Thoracic aorta (tissue), 2 donors: ENCODE data around the gene C6orf118. TPM values are rescaled to one million over a fixed set of nuclear protein-coding genes. Genes with fewer than 3 reads are reported as not detected.

Experiments
- ATAC-seq: fragments of 150-250 bp; one replicate; pipeline ENCODE4 v1.8.0; 2017; ENCODE audit warnings: low read depth; ENCODE audit not compliant: insufficient number of reproducible peaks, low FRiP score
- DNase-seq: peaks from one replicate; pipeline ENCODE4 v3.0.0-alpha.2; 2020; ENCODE audit warnings: low spot score
- H3K27ac ChIP-seq, 2 donors: fragments of 200-600 bp; sonication (generic); 1 replicate in 1 of 2; 2 replicates in 1 of 2; pipeline ENCODE4 v1.5.1; 2016; ENCODE audit warnings: mild to moderate bottlenecking in 2 of 2, moderate library complexity in 2 of 2
- H3K27me3 ChIP-seq: fragments of 200-600 bp; sonication (generic); replicated peaks from 2 replicates; pipeline ENCODE4 v1.6.0; 2016; ENCODE audit warnings: mild to moderate bottlenecking; ENCODE audit not compliant: insufficient read depth
- H3K36me3 ChIP-seq: fragments of 200-600 bp; sonication (generic); one replicate; pipeline ENCODE4 v1.5.1; 2016
- H3K4me1 ChIP-seq, 2 donors: fragments of 200-600 bp; sonication (generic); 1 replicate in 1 of 2; 2 replicates in 1 of 2; pipeline versions ENCODE4 v1.5.1 to v1.6.0; 2016; ENCODE audit warnings: low read depth in 2 of 2, mild to moderate bottlenecking in 1 of 2; ENCODE audit not compliant: control insufficient read depth in 1 of 2
- H3K4me3 ChIP-seq: fragments of 200-600 bp; sonication (generic); 2 replicates; pipeline ENCODE4 v1.5.1; 2016; ENCODE audit warnings: mild to moderate bottlenecking
- H3K9me3 ChIP-seq: fragments of 200-600 bp; sonication (generic); 2 replicates; pipeline ENCODE4 v1.5.1; 2016
- total RNA-seq, 2 donors: library from RNA; depleted of rRNA; stranded (reverse); fragments of >200 nt; gene quantifications; one replicate each; pipeline versions ENCODE4 v1.1.0 to v1.2.3, GENCODE V29; 2016
- TF ChIP-seq, protein P1 (sequence below): fragments of 200-600 bp; sonication (generic); IDR thresholded peaks from one replicate; pipeline ENCODE4 v1.5.1; 2019; ENCODE audit warnings: antibody characterized with exemption

The C6orf118 gene
- total RNA-seq, 2 donors from 2014 or later: not detected

DNA sequence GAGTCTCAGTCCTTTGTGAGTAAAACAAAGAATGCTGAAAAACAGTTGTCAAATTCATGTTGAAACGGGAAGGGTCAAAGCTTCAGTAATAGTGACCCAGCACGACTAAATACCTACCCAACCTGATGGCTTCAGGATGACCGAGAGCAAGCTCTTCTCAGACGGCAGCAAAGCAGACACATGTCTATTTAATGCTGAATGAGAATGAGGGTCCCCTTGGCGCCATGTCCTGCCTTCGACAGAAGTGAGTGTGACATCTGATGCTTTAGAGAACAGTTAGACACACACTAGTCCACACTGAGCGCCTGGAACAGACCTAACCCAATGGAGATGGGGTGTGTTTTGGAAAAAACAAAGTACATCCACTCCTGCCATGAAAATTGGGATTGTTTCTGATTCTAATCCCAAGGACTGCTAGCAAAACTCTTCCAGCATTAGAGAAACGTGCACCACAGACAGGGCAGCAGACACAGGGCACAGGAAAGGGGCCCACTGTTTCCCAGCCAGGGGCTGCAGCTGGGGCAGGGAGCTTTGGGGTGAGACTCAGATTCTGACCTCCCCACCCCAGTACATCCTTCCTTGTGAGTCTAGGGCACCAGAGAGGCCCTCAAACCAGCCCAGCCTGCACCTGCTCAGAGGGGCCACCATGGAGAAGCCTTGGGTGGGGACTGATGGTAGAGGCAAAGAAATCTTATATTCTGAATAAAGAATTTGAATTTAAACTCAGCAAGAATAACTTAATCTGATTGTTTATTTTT lies 76.5 kb downstream of the C6orf118 start:
- Histone ChIP-seq H3K27me3 (no peaks in the 10 kb centered on the region), H3K4me1 (no peaks in the 10 kb centered on the region), H3K36me3 (no peaks in the 10 kb centered on the region), H3K27ac (no peak overlapping the region), H3K9me3 (peaks cover 3% of the 10 kb centered on the region), H3K4me3 (no peak overlapping the region)
- DNase-seq (no peak), ATAC-seq (no peak)
- TF ChIP-seq, protein P1, sequence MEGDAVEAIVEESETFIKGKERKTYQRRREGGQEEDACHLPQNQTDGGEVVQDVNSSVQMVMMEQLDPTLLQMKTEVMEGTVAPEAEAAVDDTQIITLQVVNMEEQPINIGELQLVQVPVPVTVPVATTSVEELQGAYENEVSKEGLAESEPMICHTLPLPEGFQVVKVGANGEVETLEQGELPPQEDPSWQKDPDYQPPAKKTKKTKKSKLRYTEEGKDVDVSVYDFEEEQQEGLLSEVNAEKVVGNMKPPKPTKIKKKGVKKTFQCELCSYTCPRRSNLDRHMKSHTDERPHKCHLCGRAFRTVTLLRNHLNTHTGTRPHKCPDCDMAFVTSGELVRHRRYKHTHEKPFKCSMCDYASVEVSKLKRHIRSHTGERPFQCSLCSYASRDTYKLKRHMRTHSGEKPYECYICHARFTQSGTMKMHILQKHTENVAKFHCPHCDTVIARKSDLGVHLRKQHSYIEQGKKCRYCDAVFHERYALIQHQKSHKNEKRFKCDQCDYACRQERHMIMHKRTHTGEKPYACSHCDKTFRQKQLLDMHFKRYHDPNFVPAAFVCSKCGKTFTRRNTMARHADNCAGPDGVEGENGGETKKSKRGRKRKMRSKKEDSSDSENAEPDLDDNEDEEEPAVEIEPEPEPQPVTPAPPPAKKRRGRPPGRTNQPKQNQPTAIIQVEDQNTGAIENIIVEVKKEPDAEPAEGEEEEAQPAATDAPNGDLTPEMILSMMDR: no peak

- Histone ChIP-seq H3K9me3 (peaks cover 3% of the 10 kb centered on the region), H3K4me3 (no peak overlapping the region), H3K27ac (no peak overlapping the region), H3K36me3 (no peaks in the 10 kb centered on the region), H3K27me3 (no peaks in the 10 kb centered on the region), H3K4me1 (no peaks in the 10 kb centered on the region)
- ATAC-seq (no peak), DNase-seq (no peak)
- TF ChIP-seq, protein P1: no peak
These were observed 77.5 kb downstream of the C6orf118 start for GRCh38 chr6:165231581-165232561.

GRCh38 chr6:165231177-165231576 lies 78.2 kb downstream of the C6orf118 start:
- H3K4me3 ChIP-seq: no peak overlapping the region
- no peak overlapping the region for H3K27ac ChIP-seq
- H3K27me3 ChIP-seq: no peaks in the 10 kb centered on the region
- no peak for DNase-seq
- no peaks in the 10 kb centered on the region for H3K4me1 ChIP-seq
- no peak for ATAC-seq
- peaks cover 1% of the 10 kb centered on the region for H3K9me3 ChIP-seq
- TF ChIP-seq, protein P1: no peak
- H3K36me3 ChIP-seq: no peaks in the 10 kb centered on the region
